ENCODE results near the gene FNBP1. TPM values are rescaled to one million over a fixed set of nuclear protein-coding genes. Genes with fewer than 3 reads are reported as not detected.
A peak's percentile ranks its signal among the peaks of the same experiment; 100 is the strongest.
"Not testable (repeated sequence)": the region's sequence is repeated elsewhere in the genome, so short reads cannot be mapped to it uniquely, and the experiment has no call there.

The FNBP1 gene
- total and polyA plus RNA-seq, 7 experiments from 2014 or later = 138 to 207 (median 166) TPM

DNA sequence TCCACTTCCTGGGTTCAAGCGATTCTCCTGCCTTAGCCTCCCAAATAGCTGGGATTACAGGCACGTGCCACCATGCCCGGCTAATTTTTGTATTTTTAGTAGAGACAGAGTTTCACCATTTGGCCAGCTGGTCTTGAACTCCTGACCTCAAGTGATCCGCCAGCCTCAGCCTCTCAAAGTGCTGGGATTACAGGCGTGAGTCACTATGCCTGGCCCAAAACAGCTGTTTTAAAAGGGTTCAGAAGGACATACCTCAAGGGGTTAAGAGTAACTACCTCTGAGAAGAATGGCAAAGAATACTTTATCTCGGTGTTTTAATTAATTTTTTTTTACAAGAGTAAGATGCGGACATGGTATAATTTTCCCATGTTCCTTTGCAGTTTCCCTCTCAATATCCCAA, 94.4 kb downstream of the FNBP1 start:
- Mint-ChIP-seq H3K4me1 (peaks cover 32 to 65% (median 56%) of the 10 kb centered on the region in 7 donors), H3K27ac (peak overlapping the region in 7 of 9 donors; percentile 7 to 79 (median 59)), H3K36me3 (peaks cover 5 to 38% (median 31%) of the 10 kb centered on the region in 5 donors)
- intact Hi-C loops (cut with micrococcal nuclease); H3K9me3 Mint-ChIP-seq; H3K4me3 Mint-ChIP-seq; H3K27me3 Mint-ChIP-seq; ATAC-seq; H3K4me3 ChIP-seq (ENCODE audit: low read length); H3K9me3 ChIP-seq (ENCODE audit: control insufficient read depth in 2 of 3, low read length in 3 of 3); H3K27ac ChIP-seq (ENCODE audit: low read depth, low read length); H3K27me3 ChIP-seq (ENCODE audit: control insufficient read depth in 2 of 2, insufficient read depth in 2 of 2, low read length in 2 of 2); DNase-seq: not testable (repeated sequence)
- Histone ChIP-seq H3K36me3 (ENCODE audit: control insufficient read depth in 2 of 3, insufficient read depth in 3 of 3, low read length in 3 of 3) (peaks cover 0 to 19% (median 4%) of the 10 kb centered on the region in 3 experiments), H3K4me1 (ENCODE audit: control insufficient read depth in 2 of 2, insufficient read depth in 2 of 2, low read length in 2 of 2) (peaks cover 30% of the 10 kb centered on the region in 2 donors)
- ChIA-PET CTCF (interaction anchor here (0.9 kb wide), 1 partner anchor 11 kb away, joined by 3 read pairs; no protein-coding TSS in a partner anchor), POLR2A (interaction anchor here (0.6 to 7.8 kb wide), 6 partner anchors 9 to 124 kb away, joined by 3 to 60 read pairs (median 3); no protein-coding TSS in a partner anchor)

GRCh38 chr9:129946246-129946995, 96.6 kb downstream of the FNBP1 start:
- H3K27ac ChIP-seq (ENCODE audit: low read depth, low read length) = peak overlapping the region; percentile 65
- DNase-seq (no peak), ATAC-seq (no peak)
- no peaks in the 10 kb centered on the region for H3K27me3 ChIP-seq (ENCODE audit: control insufficient read depth in 2 of 2, insufficient read depth in 2 of 2, low read length in 2 of 2)
- peaks cover 5 to 45% (median 36%) of the 10 kb centered on the region in 5 donors for H3K36me3 Mint-ChIP-seq
- H3K36me3 ChIP-seq (ENCODE audit: control insufficient read depth in 2 of 3, insufficient read depth in 3 of 3, low read length in 3 of 3) = peaks cover 8 to 15% (median 9%) of the 10 kb centered on the region in 3 experiments
- H3K4me1 ChIP-seq (ENCODE audit: control insufficient read depth in 2 of 2, insufficient read depth in 2 of 2, low read length in 2 of 2) = peaks cover 36 to 45% of the 10 kb centered on the region in 2 donors
- peaks cover 0 to 7% (median 0%) of the 10 kb centered on the region in 3 experiments for H3K9me3 ChIP-seq (ENCODE audit: control insufficient read depth in 2 of 3, low read length in 3 of 3)
- intact Hi-C loops (cut with micrococcal nuclease) = no loop called here
- ChIA-PET CTCF (interaction anchor here (0.6 kb wide), 1 partner anchor 238 kb away, joined by 3 read pairs; no protein-coding TSS in a partner anchor), POLR2A (interaction anchor here (1.9 to 7.8 kb wide), 6 partner anchors 10 to 108 kb away, joined by 3 to 60 read pairs (median 18); no protein-coding TSS in a partner anchor)
- peak overlapping the region; percentile 68 to 96 (median 89) for H3K27ac Mint-ChIP-seq
- H3K9me3 Mint-ChIP-seq = peaks cover 0 to 17% (median 1%) of the 10 kb centered on the region in 11 donors
- H3K4me1 Mint-ChIP-seq = peaks cover 35 to 77% (median 61%) of the 10 kb centered on the region in 7 donors
- peak overlapping the region in 9 of 10 donors; percentile 18 to 82 (median 64) for H3K4me3 Mint-ChIP-seq
- H3K4me3 ChIP-seq (ENCODE audit: low read length) = no peak overlapping the region
- no peaks in the 10 kb centered on the region for H3K27me3 Mint-ChIP-seq

- ChIA-PET POLR2A (interaction anchor here (0.5 to 7.8 kb wide), 17 partner anchors 11 to 196 kb away, joined by 3 to 60 read pairs (median 4); no protein-coding TSS in a partner anchor), CTCF (interaction anchor here (1.1 to 1.5 kb wide), 4 partner anchors 41 to 72 kb away, joined by 3 to 9 read pairs (median 4); no protein-coding TSS in a partner anchor)
- Histone ChIP-seq H3K4me3 (ENCODE audit: low read length) (no peak overlapping the region), H3K27me3 (ENCODE audit: control insufficient read depth in 2 of 2, insufficient read depth in 2 of 2, low read length in 2 of 2) (no peaks in the 10 kb centered on the region), H3K4me1 (ENCODE audit: control insufficient read depth in 2 of 2, insufficient read depth in 2 of 2, low read length in 2 of 2) (peaks cover 36 to 45% of the 10 kb centered on the region in 2 donors), H3K36me3 (ENCODE audit: control insufficient read depth in 2 of 3, insufficient read depth in 3 of 3, low read length in 3 of 3) (peaks cover 8 to 14% (median 9%) of the 10 kb centered on the region in 3 experiments), H3K27ac (ENCODE audit: low read depth, low read length) (peak overlapping the region; percentile 65), H3K9me3 (ENCODE audit: control insufficient read depth in 2 of 3, low read length in 3 of 3) (peaks cover 0 to 7% (median 0%) of the 10 kb centered on the region in 3 experiments)
- Mint-ChIP-seq H3K27ac (peak overlapping the region; percentile 68 to 96 (median 85)), H3K4me1 (peaks cover 35 to 75% (median 60%) of the 10 kb centered on the region in 7 donors), H3K36me3 (peaks cover 5 to 52% (median 37%) of the 10 kb centered on the region in 5 donors), H3K9me3 (peaks cover 0 to 17% (median 2%) of the 10 kb centered on the region in 11 donors), H3K4me3 (peak overlapping the region in 9 of 10 donors; percentile 40 to 75 (median 63)), H3K27me3 (no peaks in the 10 kb centered on the region)
- DNase-seq (peak in 6 of 9 donors; percentile 50 to 73 (median 72)), ATAC-seq (peak; percentile 63)
- intact Hi-C loops (cut with micrococcal nuclease) = loop anchor here (1.0 to 2.0 kb wide), 4 partner anchors 18 to 93 kb away; no protein-coding TSS in a partner anchor
Measured at GRCh38 chr9:129945314-129945713, 97.7 kb downstream of the FNBP1 start.

DNA sequence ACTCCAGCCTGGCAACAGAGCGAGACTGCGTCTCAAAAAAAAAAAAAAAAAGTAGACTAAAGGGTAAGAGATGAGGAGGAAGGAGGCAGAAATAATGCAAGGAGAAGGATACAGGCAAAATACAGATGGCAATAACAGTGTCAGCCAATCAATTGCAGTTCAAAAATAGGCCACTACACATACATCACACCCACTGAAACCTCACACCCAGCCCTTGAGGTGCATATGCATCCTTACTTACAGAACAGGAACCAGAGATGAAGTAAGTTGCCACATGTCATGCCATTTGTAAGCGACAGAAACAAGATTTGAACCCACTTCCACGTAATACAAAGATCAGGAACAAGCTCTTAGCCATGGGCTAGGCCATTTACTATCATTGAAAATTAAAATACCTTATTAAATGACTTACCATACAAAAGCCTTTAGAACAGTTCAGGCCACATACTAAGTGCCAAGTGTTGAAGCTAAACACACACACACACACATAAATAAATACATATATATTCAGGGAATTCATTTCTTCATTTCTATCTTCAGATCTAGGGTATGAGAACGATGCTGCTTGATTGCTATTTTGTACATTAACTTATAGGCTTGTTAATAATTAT, 98.4 kb downstream of the FNBP1 start:
- Histone ChIP-seq H3K36me3 (ENCODE audit: control insufficient read depth in 2 of 3, insufficient read depth in 3 of 3, low read length in 3 of 3) (peaks cover 8 to 18% (median 9%) of the 10 kb centered on the region in 3 experiments), H3K27me3 (ENCODE audit: control insufficient read depth in 2 of 2, insufficient read depth in 2 of 2, low read length in 2 of 2) (no peaks in the 10 kb centered on the region), H3K27ac (ENCODE audit: low read depth, low read length) (peak overlapping the region; percentile 49), H3K4me1 (ENCODE audit: control insufficient read depth in 2 of 2, insufficient read depth in 2 of 2, low read length in 2 of 2) (peaks cover 36 to 47% of the 10 kb centered on the region in 2 donors), H3K9me3 (ENCODE audit: control insufficient read depth in 2 of 3, low read length in 3 of 3) (peaks cover 0 to 7% (median 0%) of the 10 kb centered on the region in 3 experiments), H3K4me3 (ENCODE audit: low read length) (peak overlapping the region; percentile 20)
- peaks cover 5 to 50% (median 37%) of the 10 kb centered on the region in 5 donors for H3K36me3 Mint-ChIP-seq
- peak overlapping the region; percentile 68 to 94 (median 85) for H3K27ac Mint-ChIP-seq
- POLR2A ChIA-PET = interaction anchor here (0.6 to 7.8 kb wide), 14 partner anchors 11 to 196 kb away, joined by 3 to 60 read pairs (median 8); partner anchors contain the start of genes C9orf78 and USP20
- H3K9me3 Mint-ChIP-seq = peaks cover 0 to 17% (median 3%) of the 10 kb centered on the region in 11 donors
- intact Hi-C loops (cut with micrococcal nuclease) = loop anchor here (1.0 to 2.0 kb wide), 5 partner anchors 19 to 94 kb away; no protein-coding TSS in a partner anchor
- no peaks in the 10 kb centered on the region for H3K27me3 Mint-ChIP-seq
- peaks cover 35 to 75% (median 60%) of the 10 kb centered on the region in 7 donors for H3K4me1 Mint-ChIP-seq
- peak; percentile 96 for ATAC-seq
- CTCF ChIA-PET = interaction anchor here (0.6 to 1.5 kb wide), 6 partner anchors 12 to 72 kb away, joined by 3 to 9 read pairs (median 3); no protein-coding TSS in a partner anchor
- peak overlapping the region; percentile 8 to 76 (median 64) for H3K4me3 Mint-ChIP-seq
- DNase-seq = peak in 8 of 9 donors; percentile 38 to 78 (median 70)

GRCh38 chr9:129939431-129939830, 103.6 kb downstream of the FNBP1 start:
- no peak overlapping the region for H3K4me3 ChIP-seq (ENCODE audit: low read length)
- DNase-seq (no peak), ATAC-seq (no peak)
- CTCF ChIA-PET = interaction anchor here (0.5 kb wide), 1 partner anchor 16 kb away, joined by 4 read pairs; no protein-coding TSS in a partner anchor
- no peak overlapping the region for H3K27ac ChIP-seq (ENCODE audit: low read depth, low read length)
- Mint-ChIP-seq H3K27me3 (no peaks in the 10 kb centered on the region), H3K9me3 (peaks cover 0 to 17% (median 3%) of the 10 kb centered on the region in 11 donors), H3K27ac (peak overlapping the region; percentile 29 to 93 (median 87)), H3K36me3 (peaks cover 0 to 41% (median 30%) of the 10 kb centered on the region in 5 donors), H3K4me1 (peaks cover 29 to 69% (median 58%) of the 10 kb centered on the region in 7 donors), H3K4me3 (peak overlapping the region in 6 of 10 donors; percentile 8 to 52 (median 28))
- H3K27me3 ChIP-seq (ENCODE audit: control insufficient read depth in 2 of 2, insufficient read depth in 2 of 2, low read length in 2 of 2) = no peaks in the 10 kb centered on the region
- H3K9me3 ChIP-seq (ENCODE audit: control insufficient read depth in 2 of 3, low read length in 3 of 3) = peaks cover 0 to 7% (median 0%) of the 10 kb centered on the region in 3 experiments
- peaks cover 27 to 39% of the 10 kb centered on the region in 2 donors for H3K4me1 ChIP-seq (ENCODE audit: control insufficient read depth in 2 of 2, insufficient read depth in 2 of 2, low read length in 2 of 2)
- intact Hi-C loops (cut with micrococcal nuclease) = no loop called here
- peaks cover 5 to 19% (median 8%) of the 10 kb centered on the region in 3 experiments for H3K36me3 ChIP-seq (ENCODE audit: control insufficient read depth in 2 of 3, insufficient read depth in 3 of 3, low read length in 3 of 3)
- POLR2A ChIA-PET = interaction anchor here (0.6 to 1.5 kb wide), 8 partner anchors 9 to 1025 kb away, joined by 3 to 6 read pairs (median 3); no protein-coding TSS in a partner anchor

Measured in naive thymus-derived CD4-positive, alpha-beta T cell (primary cell).